ENCODE data around the gene SH3BP2.
"Not testable (repeated sequence)": the region's sequence is repeated elsewhere in the genome, so short reads cannot be mapped to it uniquely, and the experiment has no call there.

The SH3BP2 gene

DNA sequence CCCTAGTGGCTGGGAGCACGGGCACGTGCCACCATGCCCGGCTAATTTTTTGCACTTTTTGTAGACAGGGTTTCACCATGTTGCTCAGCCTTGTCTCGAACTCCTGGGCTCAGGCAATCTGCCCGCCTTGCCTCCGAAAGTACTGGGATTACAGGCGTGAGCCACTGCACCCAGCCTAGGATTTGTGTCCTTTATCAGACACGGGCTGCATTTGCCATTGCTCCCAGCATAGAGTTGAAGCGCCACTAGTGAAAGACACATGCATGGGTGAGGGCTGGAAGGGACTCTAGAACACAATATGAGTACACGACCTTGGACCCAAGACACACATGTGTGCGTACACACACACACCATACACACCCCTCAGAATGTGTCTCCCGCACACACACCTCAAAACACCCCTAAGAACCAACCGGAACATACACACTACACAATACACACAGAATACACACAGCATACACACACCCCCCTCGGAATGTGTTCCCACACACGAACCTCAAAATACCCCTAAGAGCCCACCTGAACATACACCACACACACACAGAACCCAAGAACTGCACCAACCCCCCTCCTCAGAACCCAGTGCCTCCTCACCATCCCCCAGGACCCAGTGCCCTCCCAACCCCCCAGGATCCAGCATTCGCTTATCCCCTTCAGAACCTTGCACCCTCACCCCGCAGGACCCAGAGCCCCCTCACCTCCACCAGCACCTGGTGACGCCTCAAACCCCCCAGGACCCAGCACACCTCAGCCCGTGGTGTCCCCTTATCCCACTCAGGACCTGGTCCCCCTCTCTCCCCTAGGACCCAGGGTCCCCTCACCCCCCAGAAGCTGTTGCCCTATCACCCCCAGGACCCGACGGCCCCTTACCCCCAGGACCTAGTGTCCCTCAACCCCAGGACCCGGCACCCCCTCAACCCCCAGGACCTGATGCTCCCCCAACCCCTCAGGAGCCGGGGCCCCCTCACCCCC lies 37.8 kb upstream of the SH3BP2 start:
- Histone ChIP-seq H3K9me3 (ENCODE audit: control insufficient read depth, insufficient read depth, low read length) (no peaks in the 10 kb centered on the region), H3K36me3 (ENCODE audit: control insufficient read depth, insufficient read depth, low read length) (peaks cover 5% of the 10 kb centered on the region), H3K27me3 (ENCODE audit: control insufficient read depth, insufficient read depth, low read length) (peaks cover 2% of the 10 kb centered on the region), H3K4me1 (ENCODE audit: control insufficient read depth, insufficient read depth, low read length) (peaks cover 4% of the 10 kb centered on the region), H3K9ac (ENCODE audit: low read depth, low read length) (no peak overlapping the region), H3K4me3 (ENCODE audit: low read depth, low read length) (peak overlapping the region; percentile 63)

DNA sequence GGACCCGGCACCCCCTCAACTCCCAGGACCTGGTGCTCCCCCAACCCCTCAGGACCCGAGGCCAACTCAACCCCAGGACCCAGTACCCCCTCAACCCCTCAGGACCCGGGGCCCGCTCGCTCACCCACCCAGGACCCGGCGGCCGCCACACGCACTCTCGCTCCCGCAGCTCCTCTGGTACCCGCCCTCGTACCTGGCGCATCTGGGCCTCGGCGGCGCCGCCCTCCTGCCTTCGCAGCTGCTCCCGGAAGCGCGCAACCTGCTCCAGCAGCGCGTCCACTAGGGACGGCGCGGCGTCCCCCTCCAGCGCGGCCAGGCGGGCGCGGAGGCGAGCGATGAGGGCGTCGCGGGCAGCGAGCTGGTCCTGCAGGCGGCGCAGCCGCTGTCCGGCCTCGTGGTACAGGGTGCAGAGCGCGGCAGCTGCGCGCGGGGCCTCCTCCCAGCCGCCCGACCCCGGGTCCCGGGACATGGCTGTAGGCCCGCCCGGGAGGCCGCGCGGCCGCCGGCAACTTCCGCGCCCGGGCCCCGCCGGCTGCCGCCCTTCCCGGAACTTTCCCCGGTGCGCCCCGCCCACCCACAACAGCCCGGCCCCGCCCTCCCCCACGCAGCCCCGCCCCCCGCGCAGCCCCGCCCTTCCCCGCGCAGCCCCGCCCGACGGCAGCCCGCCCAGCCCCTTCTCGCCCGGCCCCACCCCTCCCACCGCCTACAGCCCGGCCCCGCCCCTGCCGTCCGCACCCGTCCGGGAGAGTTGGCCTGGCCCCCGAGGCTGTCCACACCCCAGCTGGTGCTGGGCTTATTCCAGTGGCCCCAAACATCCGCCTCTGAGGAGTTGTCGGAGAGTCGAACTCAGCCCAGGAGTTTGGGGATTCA lies 36.8 kb upstream of the SH3BP2 start, which contains the start of gene TNIP2:
TSS of gene TNIP2 (minus strand) at position 516 of the 870 bp plus-strand sequence. CDS start at position 469, 47 bp downstream.
- Histone ChIP-seq H3K36me3 (ENCODE audit: control insufficient read depth, insufficient read depth, low read length) (peaks cover 5% of the 10 kb centered on the region), H3K4me3 (ENCODE audit: low read depth, low read length) (peak within 1 kb of the TSS; percentile 63), H3K9me3 (ENCODE audit: control insufficient read depth, insufficient read depth, low read length) (no peaks in the 10 kb centered on the region), H3K27me3 (ENCODE audit: control insufficient read depth, insufficient read depth, low read length) (peaks cover 2% of the 10 kb centered on the region), H3K4me1 (ENCODE audit: control insufficient read depth, insufficient read depth, low read length) (peaks cover 4% of the 10 kb centered on the region), H3K9ac (ENCODE audit: low read depth, low read length) (peak within 1 kb of the TSS; percentile 47)

DNA sequence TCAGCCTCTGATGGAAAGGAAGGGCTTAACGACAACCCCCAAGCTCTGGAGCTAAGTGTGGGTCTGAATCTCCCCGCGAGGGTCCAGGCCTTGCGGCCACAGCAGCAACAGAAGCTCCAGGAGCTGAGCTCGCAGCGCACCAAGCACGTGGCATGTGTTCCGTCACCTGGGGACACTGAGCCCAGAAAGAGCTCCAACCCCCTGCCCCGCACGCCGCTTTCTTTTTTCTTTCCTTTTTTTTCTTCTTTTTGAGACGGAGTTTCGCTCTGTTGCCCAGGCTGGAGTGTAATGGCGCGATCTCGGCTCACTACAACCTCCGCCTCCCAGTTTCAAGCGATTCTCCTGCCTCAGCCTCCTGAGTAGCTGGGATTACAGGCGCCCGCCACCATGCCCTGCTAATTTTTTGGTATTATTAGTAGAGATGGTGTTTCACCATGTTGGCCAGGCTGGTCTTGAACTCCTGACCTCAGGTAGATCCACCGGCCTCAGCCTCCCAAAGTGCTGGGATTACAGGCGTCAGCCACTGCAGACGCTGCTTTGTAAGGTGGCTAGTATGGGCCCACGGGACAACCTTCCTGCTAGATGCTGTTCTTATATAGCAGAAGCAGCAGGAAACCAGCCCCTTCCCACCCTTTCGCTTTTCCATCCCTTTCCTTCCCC lies 36.1 kb upstream of the SH3BP2 start:
- Histone ChIP-seq H3K4me1 (ENCODE audit: control insufficient read depth, insufficient read depth, low read length) (peaks cover 5% of the 10 kb centered on the region), H3K36me3 (ENCODE audit: control insufficient read depth, insufficient read depth, low read length) (peaks cover 5% of the 10 kb centered on the region), H3K27me3 (ENCODE audit: control insufficient read depth, insufficient read depth, low read length) (peaks cover 2% of the 10 kb centered on the region), H3K9me3 (ENCODE audit: control insufficient read depth, insufficient read depth, low read length) (no peaks in the 10 kb centered on the region), H3K9ac (ENCODE audit: low read depth, low read length) (no peak overlapping the region), H3K4me3 (ENCODE audit: low read depth, low read length) (peak overlapping the region; percentile 53)

- Histone ChIP-seq H3K36me3 (ENCODE audit: control insufficient read depth, insufficient read depth, low read length) (peaks cover 5% of the 10 kb centered on the region), H3K9me3 (ENCODE audit: control insufficient read depth, insufficient read depth, low read length) (no peaks in the 10 kb centered on the region), H3K27me3 (ENCODE audit: control insufficient read depth, insufficient read depth, low read length) (peaks cover 3% of the 10 kb centered on the region), H3K9ac (ENCODE audit: low read depth, low read length) (no peak overlapping the region), H3K4me1 (ENCODE audit: control insufficient read depth, insufficient read depth, low read length) (peaks cover 6% of the 10 kb centered on the region), H3K4me3 (ENCODE audit: low read depth, low read length) (no peak overlapping the region)
These were observed 35.5 kb upstream of the SH3BP2 start for GRCh38 chr4:2757426-2757825.

- Histone ChIP-seq H3K27me3 (ENCODE audit: control insufficient read depth, insufficient read depth, low read length) (peaks cover 4% of the 10 kb centered on the region), H3K9ac (ENCODE audit: low read depth, low read length) (no peak overlapping the region)
These were observed 31.6 kb upstream of the SH3BP2 start for GRCh38 chr4:2761035-2761923.

GRCh38 chr4:2762048-2762447 lies 30.8 kb upstream of the SH3BP2 start:
- peaks cover 4% of the 10 kb centered on the region for H3K4me1 ChIP-seq (ENCODE audit: control insufficient read depth, insufficient read depth, low read length)
- H3K9me3 ChIP-seq (ENCODE audit: control insufficient read depth, insufficient read depth, low read length) = no peaks in the 10 kb centered on the region
- H3K27me3 ChIP-seq (ENCODE audit: control insufficient read depth, insufficient read depth, low read length) = peaks cover 4% of the 10 kb centered on the region
- H3K4me3 ChIP-seq (ENCODE audit: low read depth, low read length) = no peak overlapping the region
- no peaks in the 10 kb centered on the region for H3K36me3 ChIP-seq (ENCODE audit: control insufficient read depth, insufficient read depth, low read length)
- H3K9ac ChIP-seq (ENCODE audit: low read depth, low read length) = no peak overlapping the region

More at GRCh38 chr4:2761035-2761923, 31.6 kb upstream of the SH3BP2 start:
- no peaks in the 10 kb centered on the region for H3K36me3 ChIP-seq (ENCODE audit: control insufficient read depth, insufficient read depth, low read length)
- H3K4me1 ChIP-seq (ENCODE audit: control insufficient read depth, insufficient read depth, low read length) = peaks cover 6% of the 10 kb centered on the region
- H3K4me3 ChIP-seq (ENCODE audit: low read depth, low read length) = no peak overlapping the region
- H3K9me3 ChIP-seq (ENCODE audit: control insufficient read depth, insufficient read depth, low read length) = no peaks in the 10 kb centered on the region

GRCh38 chr4:2762486-2763370 lies 30.2 kb upstream of the SH3BP2 start:
- not testable (repeated sequence) for H3K27me3 ChIP-seq (ENCODE audit: control insufficient read depth, insufficient read depth, low read length); H3K4me1 ChIP-seq (ENCODE audit: control insufficient read depth, insufficient read depth, low read length); H3K36me3 ChIP-seq (ENCODE audit: control insufficient read depth, insufficient read depth, low read length); H3K9me3 ChIP-seq (ENCODE audit: control insufficient read depth, insufficient read depth, low read length); H3K4me3 ChIP-seq (ENCODE audit: low read depth, low read length); H3K9ac ChIP-seq (ENCODE audit: low read depth, low read length)

DNA sequence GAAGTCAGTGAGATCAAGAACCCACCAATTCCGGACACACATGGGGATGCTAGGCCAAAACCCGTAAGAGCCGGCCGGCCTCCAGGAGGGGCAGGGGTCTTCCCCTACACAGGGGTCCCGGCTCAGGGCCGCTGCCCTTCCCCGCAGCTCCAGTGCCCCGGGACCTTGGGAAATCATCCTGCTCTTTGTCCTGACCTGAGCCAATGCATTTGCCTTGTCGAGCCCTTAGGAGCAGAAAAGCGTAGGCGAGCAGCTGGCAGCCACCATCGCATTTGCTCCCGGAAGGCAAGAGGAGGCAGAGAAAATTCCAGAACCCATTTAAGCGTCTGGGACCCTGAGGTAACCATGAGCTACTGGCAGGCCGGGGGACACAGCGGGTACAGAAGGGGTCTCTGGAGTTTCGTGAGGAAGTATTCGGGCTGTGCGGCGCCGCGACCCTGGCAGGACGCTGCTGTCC lies 29.3 kb upstream of the SH3BP2 start:
- Histone ChIP-seq H3K36me3 (ENCODE audit: control insufficient read depth, insufficient read depth, low read length) (no peaks in the 10 kb centered on the region), H3K4me1 (ENCODE audit: control insufficient read depth, insufficient read depth, low read length) (peaks cover 2% of the 10 kb centered on the region), H3K9me3 (ENCODE audit: control insufficient read depth, insufficient read depth, low read length) (no peaks in the 10 kb centered on the region), H3K4me3 (ENCODE audit: low read depth, low read length) (peak overlapping the region; percentile 43), H3K9ac (ENCODE audit: low read depth, low read length) (peak overlapping the region; percentile 60), H3K27me3 (ENCODE audit: control insufficient read depth, insufficient read depth, low read length) (peaks cover 2% of the 10 kb centered on the region)

GRCh38 chr4:2765832-2766526 lies 26.9 kb upstream of the SH3BP2 start:
- Histone ChIP-seq H3K4me1 (ENCODE audit: control insufficient read depth, insufficient read depth, low read length) (peaks cover 2% of the 10 kb centered on the region), H3K9ac (ENCODE audit: low read depth, low read length) (no peak overlapping the region), H3K27me3 (ENCODE audit: control insufficient read depth, insufficient read depth, low read length) (peaks cover 2% of the 10 kb centered on the region), H3K36me3 (ENCODE audit: control insufficient read depth, insufficient read depth, low read length) (no peaks in the 10 kb centered on the region), H3K9me3 (ENCODE audit: control insufficient read depth, insufficient read depth, low read length) (no peaks in the 10 kb centered on the region), H3K4me3 (ENCODE audit: low read depth, low read length) (no peak overlapping the region)
